NCI-H524 treated with DMSO at 0.1 percent for 48 hours (cell line): ENCODE measurements around the gene GAP43.
A peak's percentile ranks its signal among the peaks of the same experiment; 100 is the strongest.
"Not testable (repeated sequence)": the region's sequence is repeated elsewhere in the genome, so short reads cannot be mapped to it uniquely, and the experiment has no call there.

Experiments used
- DNase-seq: peaks from one replicate; lab custom pipeline; 2025; lab: John Stamatoyannopoulos, UW

The GAP43 gene

DNA sequence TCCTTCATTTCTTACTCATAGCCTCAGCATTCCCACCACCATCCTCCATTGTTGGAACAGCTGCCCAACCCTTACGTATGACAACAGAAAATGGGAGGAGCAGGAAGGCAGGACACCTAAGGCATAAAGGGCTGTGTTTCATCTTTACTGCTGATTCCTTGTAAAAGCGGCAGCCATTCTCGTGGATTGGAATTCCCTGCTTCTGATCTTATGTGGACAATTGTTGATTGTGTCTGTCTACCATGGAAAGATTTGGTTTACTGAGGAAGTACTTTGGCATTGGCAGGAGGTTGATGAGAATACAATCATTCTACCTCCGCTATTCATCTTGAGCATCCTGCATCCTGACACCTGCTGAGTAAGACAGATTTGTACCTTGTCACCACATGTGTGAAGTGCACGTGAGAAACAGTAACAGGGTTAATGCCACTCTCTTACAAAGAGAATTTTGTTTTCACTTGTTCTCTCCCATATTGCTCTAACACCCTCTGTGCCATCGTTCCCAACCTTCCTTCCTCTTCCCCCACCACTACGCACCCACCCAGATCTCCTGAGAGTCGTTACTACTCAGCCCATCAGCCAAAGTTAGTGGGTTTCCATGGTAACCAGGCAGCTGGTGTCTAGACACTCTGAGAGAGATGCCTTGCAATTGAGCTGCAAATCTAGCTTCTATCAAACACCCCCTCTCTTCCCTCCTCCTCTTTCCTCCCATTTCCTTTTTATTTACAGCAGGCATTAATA lies 75.7 kb downstream of the GAP43 start:
- DNase-seq: peak; percentile 70

DNA sequence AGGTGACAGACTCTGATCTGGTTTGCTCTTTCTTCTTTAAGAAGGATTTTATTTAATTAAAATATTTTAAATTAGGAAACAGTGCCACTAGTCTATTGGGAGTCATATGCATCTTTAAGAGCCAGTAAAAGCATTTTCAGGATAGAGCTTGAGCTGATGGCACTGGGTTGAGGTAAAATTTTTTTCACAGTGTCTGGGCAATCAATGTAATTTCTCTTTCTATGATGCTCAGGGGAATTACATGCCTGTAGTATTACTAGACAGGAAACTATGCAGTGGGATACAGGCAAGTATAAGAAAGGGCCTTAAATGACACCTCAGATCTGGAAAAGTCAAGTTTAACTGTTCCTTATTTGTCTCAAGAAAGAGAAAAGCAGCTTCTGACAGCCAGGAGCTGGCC lies 76.4 kb downstream of the GAP43 start:
- no peak for DNase-seq

DNA sequence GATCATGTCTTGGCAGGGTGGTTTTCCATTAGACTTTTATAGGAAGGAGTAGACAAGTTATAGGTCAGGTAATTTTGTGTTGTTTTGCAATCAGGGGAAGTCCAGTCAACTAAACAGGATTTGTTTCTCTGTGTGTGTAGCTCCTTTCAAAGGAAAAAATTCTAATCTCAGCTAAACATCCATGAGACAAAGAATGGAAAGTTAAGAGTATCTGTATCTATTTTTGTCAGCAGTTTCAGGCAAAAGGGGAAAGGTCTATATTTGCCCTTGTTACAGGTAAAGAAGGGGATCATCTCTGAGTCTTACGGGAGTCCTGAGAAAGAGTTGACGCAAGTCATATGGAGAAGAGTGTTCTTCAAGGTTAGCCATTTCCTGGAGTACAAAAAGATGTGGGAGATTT lies 79.3 kb downstream of the GAP43 start:
- DNase-seq: no peak

DNA sequence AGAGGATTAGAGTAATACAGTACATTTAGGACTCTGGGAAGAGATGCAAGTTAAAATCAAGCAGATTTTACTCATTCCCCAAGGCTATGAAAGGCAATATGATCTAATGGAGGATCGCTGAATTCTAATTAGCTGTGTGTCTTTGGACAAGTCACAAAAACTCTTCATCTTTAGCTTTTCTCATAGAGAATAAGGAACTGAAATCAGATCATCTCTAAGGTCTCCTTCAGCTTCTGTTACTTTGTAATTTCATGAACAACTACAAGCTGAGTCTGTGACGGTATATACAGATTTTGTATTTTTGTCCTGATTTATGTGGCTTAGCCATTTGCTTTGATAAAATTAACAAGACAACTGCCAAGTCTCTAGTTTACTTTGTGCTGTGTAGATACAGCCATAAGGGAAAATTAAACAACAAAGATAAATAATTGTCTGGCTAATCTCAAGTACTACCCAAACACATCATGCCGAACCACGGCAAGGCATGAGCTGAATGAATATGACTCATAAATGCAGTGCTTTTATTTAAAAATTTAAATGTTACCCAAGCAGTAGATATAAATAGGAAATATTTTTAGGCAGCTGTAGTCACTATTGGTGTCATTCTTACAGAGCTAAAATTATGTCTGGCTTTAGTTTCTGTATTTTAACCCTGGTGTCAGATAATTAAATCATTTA lies 81.5 kb downstream of the GAP43 start:
- no peak for DNase-seq

DNA sequence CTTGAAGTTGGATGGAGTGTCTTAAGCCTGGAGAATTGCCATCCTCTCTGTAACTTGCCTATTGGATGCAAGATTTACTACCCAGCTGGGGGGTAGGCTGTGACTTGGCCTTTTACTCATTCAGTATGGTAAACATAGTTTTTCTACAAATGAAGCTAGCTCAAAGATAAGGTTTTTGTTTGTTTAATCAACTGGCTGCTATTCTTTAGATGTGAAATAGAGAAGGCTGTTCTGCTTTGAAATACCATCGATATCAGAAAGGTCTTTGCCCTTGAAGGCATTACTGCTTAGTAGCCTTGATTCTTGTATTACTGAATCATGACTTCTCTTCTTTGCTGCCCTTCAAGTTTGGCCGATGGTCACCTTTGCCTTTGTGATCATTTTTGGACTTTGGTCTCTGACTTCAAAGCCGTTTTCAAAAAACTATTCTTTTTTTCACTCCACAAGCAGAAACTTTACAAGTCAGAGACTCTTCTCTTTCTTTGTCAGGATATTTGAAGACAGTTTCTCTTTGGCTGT lies 83.1 kb downstream of the GAP43 start:
- DNase-seq: no peak

DNA sequence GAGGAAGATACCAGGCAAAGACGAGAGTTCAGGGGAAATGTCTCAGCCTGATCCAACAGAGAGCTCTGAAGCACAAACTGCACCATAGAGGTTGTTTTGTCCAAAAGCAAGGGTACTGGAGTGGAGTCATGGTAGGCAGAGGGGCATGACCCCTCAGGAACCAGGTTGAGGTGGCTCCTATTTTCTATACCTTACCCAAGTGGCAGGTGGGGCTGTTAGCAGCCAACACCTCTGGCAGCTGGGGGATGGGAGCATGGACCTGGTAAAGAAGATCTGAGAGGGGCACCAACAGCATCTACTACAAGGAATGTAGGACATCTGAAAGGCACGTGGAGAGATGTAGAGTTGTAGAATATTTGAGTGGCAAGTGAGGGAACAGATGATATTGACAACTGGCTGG lies 85.2 kb downstream of the GAP43 start:
- no peak for DNase-seq

DNA sequence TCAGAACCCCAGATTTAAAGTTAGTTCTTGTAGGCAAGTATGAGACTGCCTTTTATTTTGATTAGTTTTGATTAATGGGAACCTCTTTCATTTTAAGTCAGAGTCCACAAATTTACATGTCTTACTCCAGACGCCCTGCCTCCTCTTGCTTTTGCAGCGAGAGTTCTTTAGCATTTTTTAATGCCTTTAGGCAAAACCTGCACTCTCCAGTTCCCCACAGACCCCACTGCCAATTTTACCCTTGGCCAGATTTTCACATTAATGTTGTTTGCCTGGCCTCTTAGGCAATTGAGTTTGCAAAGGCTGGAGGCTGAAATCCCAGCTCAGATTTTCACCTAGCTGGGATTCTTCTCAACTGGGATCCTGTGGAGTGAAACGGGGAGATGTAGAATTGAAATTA lies 85.8 kb downstream of the GAP43 start:
- DNase-seq: no peak

DNA sequence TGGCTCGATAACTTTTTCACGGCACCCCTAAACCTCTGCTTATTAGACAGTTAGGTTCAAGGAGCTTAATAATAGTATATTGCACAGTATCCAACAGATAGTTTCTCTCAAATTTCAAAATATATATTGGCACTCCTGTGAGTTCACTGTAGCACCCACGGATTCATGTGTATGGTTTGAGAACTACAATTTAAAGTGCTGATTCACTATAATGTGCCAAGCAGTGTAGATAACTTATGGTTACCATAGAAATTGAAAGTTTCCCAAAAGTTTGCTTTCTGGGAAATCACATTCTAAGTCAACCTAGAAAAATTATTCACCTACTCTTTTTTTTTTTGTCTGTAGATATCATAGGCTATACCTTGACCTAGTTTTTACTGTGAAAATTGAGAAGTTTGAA lies 86.6 kb downstream of the GAP43 start:
- no peak for DNase-seq

DNA sequence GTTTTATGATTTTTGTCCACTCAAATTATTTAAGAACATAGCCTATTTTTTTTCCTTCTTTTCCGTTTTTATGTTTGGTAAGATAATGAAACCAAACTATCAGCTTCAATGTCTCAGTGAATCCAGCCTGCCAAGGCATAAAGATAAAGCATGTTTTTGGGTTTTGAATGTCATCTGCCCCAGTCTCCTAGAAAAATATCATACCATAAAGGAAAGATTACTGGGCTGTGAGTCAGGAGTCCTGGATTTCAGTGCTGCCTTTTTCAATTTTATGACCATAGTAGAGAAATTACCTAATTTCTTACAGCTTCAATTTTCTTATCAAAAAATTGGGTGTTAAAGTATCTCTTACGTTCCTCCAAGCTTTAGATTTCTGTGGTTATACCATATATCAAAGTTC lies 87.5 kb downstream of the GAP43 start:
- DNase-seq: no peak

DNA sequence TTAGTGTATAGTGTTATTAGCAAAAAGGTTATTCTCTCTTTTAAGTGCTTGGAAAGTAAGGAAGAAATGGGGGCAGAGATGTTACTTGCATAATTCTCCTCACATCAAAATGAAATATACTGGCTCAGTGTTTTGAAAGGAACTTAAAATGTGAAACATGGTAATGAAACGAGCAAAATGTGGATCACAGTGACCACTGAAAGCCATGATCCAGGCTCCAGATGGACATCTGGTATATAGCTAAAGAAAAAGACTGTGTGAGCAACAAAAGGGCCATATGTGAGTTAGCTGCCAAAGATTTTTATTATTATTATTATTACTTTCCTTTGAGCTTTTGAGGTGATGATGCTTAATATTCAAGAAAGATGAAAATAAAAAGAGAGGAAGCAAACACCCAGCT lies 89.6 kb downstream of the GAP43 start:
- no peak for DNase-seq

DNA sequence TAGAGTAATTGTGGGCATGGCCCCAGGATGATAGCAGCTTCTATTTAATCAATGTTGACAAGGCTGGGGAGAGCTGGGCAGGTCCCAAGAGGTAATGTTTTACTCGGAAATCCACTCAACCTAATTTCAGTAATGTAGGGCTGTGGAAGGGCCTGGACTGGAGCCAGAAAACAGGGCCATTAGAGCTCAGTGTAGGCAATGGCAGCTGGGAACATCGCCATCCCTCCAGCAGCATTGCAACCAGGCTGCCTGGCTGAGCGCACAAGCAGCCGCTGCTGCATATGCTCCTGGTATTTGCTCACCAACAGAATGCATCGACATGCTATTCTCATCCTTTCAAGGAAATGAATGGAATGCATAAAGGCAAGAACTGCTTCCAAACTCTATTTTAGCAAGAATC lies 90.0 kb downstream of the GAP43 start:
- peak; percentile 38 for DNase-seq

DNA sequence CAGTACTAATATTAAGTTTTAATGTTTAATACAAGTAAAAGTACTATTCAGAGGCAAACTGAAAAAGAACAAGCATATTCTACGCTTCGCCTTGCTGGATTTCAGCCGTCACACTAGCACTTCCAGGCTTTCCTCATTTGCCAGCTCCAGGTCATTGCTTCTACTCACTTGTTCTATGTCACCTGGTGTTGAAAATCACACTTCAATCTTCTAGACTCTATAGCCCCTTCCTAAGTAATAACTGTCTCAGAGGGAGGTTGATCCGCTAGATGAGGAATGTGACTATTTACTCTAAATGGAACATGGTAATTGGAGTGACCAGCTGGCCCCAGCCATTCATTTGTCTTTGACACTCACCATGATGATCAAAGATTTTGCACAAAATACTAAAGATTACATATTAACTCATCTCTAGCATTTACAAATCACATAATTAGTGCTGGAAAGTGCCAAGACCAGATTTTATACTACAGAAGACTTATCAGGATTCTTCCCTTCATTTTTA lies 92.0 kb downstream of the GAP43 start:
- no peak for DNase-seq

DNA sequence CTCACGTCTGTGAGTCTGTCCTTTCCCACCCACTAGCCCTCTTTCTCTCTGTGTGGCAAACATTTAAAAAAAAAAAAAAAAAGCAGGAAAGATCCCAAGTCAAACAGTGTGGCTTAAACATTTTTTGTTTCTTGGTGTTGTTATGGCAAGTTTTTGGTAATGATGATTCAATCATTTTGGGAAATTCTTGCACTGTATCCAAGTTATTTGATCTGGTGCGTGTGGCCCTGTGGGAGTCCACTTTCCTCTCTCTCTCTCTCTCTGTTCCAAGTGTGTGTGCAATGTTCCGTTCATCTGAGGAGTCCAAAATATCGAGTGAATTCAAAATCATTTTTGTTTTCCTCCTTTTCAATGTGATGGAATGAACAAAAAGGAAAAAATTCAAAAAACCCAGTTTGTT lies 97.7 kb downstream of the GAP43 start:
- DNase-seq: no peak

DNA sequence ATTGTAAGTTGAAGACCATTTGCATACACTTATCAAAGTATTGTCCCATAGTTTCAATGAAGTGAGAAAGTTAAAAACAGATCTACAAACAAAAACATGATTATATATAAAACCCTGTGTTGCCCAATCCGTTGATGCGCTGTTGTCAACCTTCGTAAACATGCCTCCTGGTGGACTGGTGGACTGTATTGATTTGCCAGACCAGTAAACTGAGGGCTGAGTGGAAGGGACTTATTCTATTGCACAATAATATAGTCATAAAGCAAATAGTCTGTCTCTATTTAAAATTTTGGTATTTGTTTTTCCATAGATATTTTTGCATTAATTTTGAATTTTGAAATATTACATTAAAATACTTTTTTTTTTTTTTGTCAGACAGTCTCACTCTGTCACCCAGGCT lies 102.5 kb downstream of the GAP43 start:
- DNase-seq: no peak

DNA sequence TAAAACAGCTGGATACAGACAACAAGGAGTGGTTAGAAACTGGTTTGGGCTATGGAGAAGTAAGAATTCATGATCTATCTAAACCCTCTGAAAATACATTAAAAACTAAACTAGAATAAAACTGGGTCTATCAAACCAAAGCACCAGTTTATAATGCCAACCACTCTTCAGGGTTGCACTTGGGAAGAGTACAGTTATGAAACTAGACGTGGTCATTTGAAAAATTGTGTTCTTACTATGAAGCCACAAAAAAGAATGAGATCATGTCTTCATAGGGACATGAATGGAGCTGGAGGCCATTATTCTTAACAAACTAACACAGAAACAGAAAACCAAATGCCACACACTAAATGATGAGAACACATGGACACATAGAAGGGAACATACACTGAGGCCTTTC lies 103.8 kb downstream of the GAP43 start:
- DNase-seq: no peak

DNA sequence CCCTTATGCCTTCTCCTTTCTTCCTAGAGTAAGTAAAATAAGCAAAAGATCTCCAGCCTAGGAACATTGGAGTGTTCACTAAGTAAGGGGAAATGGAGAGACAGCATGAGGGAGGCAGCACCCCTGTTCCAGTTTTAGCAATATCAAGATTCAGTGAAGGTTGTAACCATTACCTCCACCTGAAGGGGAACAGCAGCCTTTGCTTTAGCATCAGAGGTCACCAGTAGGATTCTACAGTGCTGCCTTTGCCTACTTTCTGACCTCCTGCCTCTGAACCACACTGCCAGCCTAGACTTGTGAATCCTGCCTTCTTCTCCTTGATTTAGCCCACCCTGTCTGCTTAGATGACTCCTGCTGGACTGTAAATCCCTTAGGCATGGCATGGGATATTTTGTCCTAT lies 104.7 kb downstream of the GAP43 start:
- DNase-seq: no peak

DNA sequence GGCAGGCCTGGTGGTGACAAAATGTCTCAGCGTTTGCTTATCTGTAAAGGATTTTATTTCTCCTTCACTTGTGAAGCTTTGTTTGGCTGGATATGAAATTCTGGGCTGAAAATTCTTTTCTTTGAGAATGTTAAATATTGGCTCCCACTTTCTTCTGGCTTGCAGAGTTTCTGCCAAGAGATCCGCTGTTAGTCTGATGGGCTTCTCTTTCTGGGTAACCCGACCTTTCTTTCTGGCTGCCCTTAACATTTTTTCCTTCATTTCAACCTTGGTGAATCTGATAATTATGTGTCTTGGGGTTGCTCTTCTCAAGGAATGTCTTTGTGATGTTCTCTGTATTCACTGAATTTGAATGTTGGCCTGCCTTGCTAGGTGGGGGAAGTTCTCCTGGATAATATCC lies 113.0 kb downstream of the GAP43 start:
- not testable (repeated sequence) for DNase-seq

DNA sequence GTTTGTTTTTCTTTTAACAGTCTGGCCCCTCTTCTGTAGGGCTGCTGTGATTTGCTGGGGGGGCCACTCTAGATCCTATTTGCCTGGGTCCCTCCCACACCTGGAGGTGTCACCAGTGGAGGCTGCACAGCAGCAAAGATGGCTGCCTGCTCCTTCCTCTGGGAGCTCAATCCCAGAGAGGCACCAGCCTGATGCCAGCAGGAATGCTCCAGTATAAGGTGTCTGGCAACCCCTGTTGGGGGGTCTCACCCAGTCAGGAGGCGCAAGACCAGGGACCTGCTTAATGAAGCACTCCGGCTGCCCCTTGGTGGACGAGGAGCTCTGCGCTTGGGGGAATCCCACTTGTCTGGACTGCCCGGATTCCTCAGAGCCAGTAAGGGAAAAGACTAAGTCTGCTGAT lies 118.3 kb downstream of the GAP43 start:
- no peak for DNase-seq

DNA sequence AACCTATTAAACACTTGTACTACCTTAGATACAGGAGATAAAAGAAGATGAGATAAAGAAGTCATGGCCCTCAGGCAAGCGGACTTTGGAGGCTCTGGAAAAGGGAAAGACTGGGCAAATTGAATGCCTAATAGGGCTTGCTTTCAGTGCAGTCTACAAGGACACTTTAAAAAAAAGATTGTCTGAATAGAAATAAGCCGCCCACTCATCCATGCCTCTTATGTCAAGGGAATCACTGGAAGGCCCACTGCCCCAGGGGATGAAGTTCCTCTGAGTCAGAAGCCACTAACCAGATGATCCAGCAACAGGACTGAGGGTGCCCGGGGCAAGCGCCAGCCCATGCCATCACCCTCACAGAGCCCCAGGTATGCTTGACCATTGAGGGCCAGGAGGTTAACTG lies 121.2 kb downstream of the GAP43 start:
- not testable (repeated sequence) for DNase-seq

DNA sequence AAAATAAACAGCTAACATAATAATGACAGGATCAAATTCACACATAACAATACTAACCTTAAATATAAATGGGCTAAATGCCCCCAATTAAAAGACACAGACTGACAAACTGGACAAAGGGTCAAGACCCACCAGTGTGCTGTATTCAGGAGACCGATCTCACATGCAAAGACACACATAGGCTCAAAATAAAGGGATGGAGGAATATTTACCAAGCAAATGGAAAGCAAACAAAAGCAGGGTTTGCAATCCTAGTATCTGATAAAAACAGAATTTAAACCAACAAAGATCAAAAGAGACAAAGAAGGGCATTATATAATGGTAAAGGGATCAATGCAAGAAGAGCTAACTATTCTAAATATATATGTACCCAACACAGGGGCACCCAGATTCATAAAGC lies 129.7 kb downstream of the GAP43 start:
- DNase-seq: not testable (repeated sequence)

DNA sequence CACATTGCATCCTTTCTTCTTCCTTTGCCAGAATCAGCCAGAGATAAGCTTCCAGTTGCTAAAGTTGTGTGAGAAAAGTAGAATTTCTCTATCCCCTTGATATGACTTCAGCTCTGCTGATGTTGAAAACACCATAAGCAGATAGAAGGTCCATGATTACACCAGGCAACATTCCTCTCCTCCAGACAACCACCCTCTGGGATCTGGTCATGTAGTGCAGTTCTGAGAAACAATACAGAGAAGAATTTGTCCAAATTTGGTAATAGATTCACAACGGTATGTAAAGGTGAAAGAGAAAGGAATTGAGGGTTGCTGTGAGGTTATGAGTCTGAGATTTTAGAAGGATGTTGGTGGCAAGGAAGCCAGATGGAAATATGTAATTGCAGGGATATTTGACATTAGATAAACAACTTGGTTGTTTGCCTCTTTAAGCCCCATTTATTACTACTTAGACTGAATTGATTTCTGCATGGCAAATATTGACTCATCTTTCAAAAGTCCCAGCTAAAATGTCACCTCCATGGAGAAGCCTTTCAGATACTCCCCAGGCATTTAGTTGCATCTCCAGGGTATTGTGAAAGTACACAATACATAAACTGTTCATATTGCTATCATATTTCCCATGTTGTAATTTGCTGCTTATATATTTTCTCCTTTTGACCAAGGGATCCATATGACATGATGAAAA lies 134.9 kb downstream of the GAP43 start:
- no peak for DNase-seq

DNA sequence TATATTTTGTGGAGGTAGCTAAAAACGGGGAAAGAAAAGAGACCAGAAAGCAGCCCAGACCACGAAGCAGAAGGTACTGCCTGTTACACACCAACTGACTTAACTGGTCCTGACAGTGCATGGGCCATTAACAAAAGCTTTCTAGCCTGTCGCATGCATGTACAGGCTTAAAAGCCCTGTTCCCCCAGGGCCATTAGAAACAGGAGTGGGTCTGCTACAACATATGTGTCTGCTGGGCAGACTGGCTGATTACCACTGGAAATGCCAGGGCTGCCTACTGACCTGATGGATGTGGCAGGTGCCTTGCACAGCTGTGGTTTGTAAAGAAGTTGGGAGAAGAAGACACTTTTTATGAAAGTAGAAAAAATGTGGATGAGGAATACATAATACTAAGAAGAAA lies 137.4 kb downstream of the GAP43 start:
- DNase-seq: peak; percentile 85

DNA sequence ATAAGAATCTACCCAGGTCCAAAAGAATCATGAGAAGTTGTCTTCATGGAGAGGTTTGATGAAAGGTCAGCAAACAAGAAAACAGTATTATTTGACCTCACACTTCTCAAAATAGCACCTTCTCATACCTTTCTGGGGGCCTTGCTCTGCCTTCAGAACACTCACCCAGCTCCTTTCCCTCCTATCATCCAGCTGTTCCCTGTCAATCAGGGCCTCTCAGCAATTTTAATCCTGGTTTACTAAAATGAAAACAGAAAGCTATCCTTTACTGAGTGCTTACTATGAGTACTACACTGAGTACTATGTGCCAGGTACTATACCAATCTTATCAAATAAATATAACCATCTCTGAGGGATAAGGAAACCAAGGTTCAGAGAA lies 138.6 kb downstream of the GAP43 start:
- DNase-seq: peak; percentile 14
